Vagina (tissue), 2 donors: ENCODE measurements around the gene EIF4E.

Experiments used
- POLR2A ChIP-seq, 2 donors: fragments of 450-650 bp; IDR thresholded peaks; one replicate each; pipeline ENCODE4 v1.6.1; 2017; ENCODE audit warnings: antibody characterized with exemption in 2 of 2, mild to moderate bottlenecking in 2 of 2, moderate library complexity in 2 of 2
- POLR2AphosphoS5 ChIP-seq, 2 donors: sonication (generic); formaldehyde crosslinking; IDR thresholded peaks; one replicate each; pipeline ENCODE4 v1.9.0; 2017; ENCODE audit warnings: antibody characterized with exemption in 2 of 2, mild to moderate bottlenecking in 2 of 2, low read depth in 1 of 2; ENCODE audit not compliant: insufficient read depth in 1 of 2
- TF ChIP-seq, protein P1 (sequence below), 3 experiments: fragments of 450-650 bp in 2 of 3; fragments of 200-600 bp in 1 of 3; sonication (generic) in 1 of 3; IDR thresholded peaks; one replicate each; pipeline ENCODE4 v1.5.1; 2017 to 2019; ENCODE audit warnings: antibody characterized with exemption in 3 of 3, mild to moderate bottlenecking in 2 of 3, moderate library complexity in 2 of 3

GRCh38 chr4:98939438-98939837 is 10.5 kb upstream of the EIF4E start:
- TF ChIP-seq POLR2A (IDR thresholded peaks at IDR 0.05), result no peak
- TF ChIP-seq, protein P1, sequence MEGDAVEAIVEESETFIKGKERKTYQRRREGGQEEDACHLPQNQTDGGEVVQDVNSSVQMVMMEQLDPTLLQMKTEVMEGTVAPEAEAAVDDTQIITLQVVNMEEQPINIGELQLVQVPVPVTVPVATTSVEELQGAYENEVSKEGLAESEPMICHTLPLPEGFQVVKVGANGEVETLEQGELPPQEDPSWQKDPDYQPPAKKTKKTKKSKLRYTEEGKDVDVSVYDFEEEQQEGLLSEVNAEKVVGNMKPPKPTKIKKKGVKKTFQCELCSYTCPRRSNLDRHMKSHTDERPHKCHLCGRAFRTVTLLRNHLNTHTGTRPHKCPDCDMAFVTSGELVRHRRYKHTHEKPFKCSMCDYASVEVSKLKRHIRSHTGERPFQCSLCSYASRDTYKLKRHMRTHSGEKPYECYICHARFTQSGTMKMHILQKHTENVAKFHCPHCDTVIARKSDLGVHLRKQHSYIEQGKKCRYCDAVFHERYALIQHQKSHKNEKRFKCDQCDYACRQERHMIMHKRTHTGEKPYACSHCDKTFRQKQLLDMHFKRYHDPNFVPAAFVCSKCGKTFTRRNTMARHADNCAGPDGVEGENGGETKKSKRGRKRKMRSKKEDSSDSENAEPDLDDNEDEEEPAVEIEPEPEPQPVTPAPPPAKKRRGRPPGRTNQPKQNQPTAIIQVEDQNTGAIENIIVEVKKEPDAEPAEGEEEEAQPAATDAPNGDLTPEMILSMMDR (IDR thresholded peaks at IDR 0.05), result no peak
- TF ChIP-seq POLR2AphosphoS5 (IDR thresholded peaks at IDR 0.05; ENCODE audit: insufficient read depth in 1 of 2, low read depth in 1 of 2), result no peak
